HepG2 (cell line): Measurements from ENCODE around the gene ADAMTS14.

ENCODE experiments used
- ELF4 ChIP-seq: sonication (generic); formaldehyde crosslinking; IDR thresholded peaks from 2 replicates; pipeline ENCODE4 v1.5.0; 2020; ENCODE audit warnings: missing genetic modification reagents, mild to moderate bottlenecking, moderate library complexity, borderline replicate concordance
- MLX ChIP-seq: IDR thresholded peaks from 2 replicates; pipeline ENCODE4 v1.6.1; 2016
- MTA1 ChIP-seq: sonication (generic); formaldehyde crosslinking; IDR thresholded peaks from 2 replicates; pipeline ENCODE4 v1.4.0; 2020; ENCODE audit warnings: missing genetic modification reagents, mild to moderate bottlenecking, borderline replicate concordance
- NR2C2 ChIP-seq: sonication (generic); formaldehyde crosslinking; IDR thresholded peaks from 2 replicates; pipeline ENCODE4 v1.4.0; 2020; ENCODE audit warnings: missing genetic modification reagents, mild to moderate bottlenecking, moderate library complexity, borderline replicate concordance
- POLR2AphosphoS5 ChIP-seq: IDR thresholded peaks from 2 replicates; pipeline ENCODE4 v1.6.1; 2012; ENCODE audit warnings: low read depth, low read length
- STAT5B ChIP-seq: sonication (generic); formaldehyde crosslinking; IDR thresholded peaks from 2 replicates; pipeline ENCODE4 v1.4.0; 2020; ENCODE audit warnings: missing genetic modification reagents
- TP53 ChIP-seq: sonication (generic); formaldehyde crosslinking; conservative IDR thresholded peaks from 2 replicates; pipeline ENCODE4 v1.4.0; 2020; ENCODE audit warnings: missing genetic modification reagents
- ZNF205 ChIP-seq: IDR thresholded peaks from 2 replicates; pipeline ENCODE4 v1.6.1; 2018; ENCODE audit warnings: missing biosample characterization, missing genetic modification reagents
- ZNF660 ChIP-seq: sonication (generic); formaldehyde crosslinking; IDR thresholded peaks from 2 replicates; pipeline ENCODE4 v1.5.1; 2020; ENCODE audit warnings: mild to moderate bottlenecking, low read depth, missing genetic modification reagents, borderline replicate concordance
- TF ChIP-seq, protein P1 (sequence below): sonication (generic); formaldehyde crosslinking; IDR thresholded peaks from 2 replicates; pipeline ENCODE4 v1.5.0; 2020; ENCODE audit warnings: mild to moderate bottlenecking, missing genetic modification reagents, moderate library complexity
- TF ChIP-seq, protein P2 (sequence below): sonication (generic); formaldehyde crosslinking; IDR thresholded peaks from 2 replicates; pipeline ENCODE4 v1.8.1; 2023; ENCODE audit warnings: mild to moderate bottlenecking, moderate library complexity, missing genetic modification reagents

DNA sequence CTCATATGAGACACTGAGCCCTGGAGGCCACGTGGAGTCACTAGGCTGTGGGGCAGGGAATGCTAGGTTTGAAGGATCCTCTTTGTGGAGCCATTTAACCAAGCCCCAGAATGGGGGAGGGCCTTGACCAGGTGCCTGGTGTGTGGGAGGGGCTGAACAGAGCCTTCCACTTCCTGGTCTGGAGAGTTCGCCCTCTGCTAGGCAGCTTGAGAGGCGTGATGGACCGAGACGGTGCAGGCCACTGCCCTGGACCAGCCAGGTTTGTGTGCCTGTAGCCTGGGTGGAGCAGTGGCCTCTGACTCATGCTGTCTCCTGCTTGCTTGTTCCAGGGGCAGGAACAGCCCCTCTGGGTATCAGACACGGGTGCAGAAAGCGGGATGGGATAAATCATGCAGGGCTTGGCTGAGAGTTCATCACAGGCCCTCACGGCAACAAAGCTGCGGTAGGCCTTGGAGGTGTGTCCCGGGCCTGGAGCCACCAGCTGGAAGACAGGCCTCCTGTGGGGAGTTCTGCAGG, 27.4 kb downstream of the ADAMTS14 start:
- no peak for TF ChIP-seq ELF4 (CRISPR knock-in tag)
- no peak for TF ChIP-seq ZNF205 (CRISPR knock-in tag)
- no peak for TF ChIP-seq NR2C2 (CRISPR knock-in tag)
- TF ChIP-seq MTA1 (CRISPR knock-in tag), result no peak
- no peak for TF ChIP-seq POLR2AphosphoS5
- TF ChIP-seq, protein P1, sequence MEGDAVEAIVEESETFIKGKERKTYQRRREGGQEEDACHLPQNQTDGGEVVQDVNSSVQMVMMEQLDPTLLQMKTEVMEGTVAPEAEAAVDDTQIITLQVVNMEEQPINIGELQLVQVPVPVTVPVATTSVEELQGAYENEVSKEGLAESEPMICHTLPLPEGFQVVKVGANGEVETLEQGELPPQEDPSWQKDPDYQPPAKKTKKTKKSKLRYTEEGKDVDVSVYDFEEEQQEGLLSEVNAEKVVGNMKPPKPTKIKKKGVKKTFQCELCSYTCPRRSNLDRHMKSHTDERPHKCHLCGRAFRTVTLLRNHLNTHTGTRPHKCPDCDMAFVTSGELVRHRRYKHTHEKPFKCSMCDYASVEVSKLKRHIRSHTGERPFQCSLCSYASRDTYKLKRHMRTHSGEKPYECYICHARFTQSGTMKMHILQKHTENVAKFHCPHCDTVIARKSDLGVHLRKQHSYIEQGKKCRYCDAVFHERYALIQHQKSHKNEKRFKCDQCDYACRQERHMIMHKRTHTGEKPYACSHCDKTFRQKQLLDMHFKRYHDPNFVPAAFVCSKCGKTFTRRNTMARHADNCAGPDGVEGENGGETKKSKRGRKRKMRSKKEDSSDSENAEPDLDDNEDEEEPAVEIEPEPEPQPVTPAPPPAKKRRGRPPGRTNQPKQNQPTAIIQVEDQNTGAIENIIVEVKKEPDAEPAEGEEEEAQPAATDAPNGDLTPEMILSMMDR (CRISPR knock-in tag), result no peak
- no peak for TF ChIP-seq MLX
- TF ChIP-seq TP53, result no peak
- no peak for TF ChIP-seq STAT5B (CRISPR knock-in tag)
- no peak for TF ChIP-seq ZNF660 (CRISPR knock-in tag)
- TF ChIP-seq, protein P2, sequence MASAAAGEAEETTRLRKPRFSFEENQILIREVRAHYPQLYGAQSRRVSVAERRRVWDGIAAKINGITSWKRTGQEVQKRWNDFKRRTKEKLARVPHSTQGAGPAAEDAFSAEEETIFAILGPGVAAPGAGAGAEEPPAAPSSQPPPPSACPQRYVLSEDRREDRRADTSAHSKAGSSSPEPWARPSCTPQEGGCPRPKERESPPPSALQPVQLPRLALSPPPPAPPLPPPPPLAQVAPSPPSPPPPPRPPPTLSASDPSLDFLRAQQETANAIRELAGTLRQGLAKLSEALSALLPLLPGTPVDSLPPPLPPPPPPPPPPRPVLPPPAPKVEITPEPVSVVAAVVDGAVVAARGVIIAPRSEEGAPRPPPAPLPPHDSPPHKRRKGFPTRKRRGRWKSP (CRISPR knock-in tag), result no peak
